ENCODE data around the gene EEF1B2. TPM values are rescaled to one million over a fixed set of nuclear protein-coding genes. Genes with fewer than 3 reads are reported as not detected.

Gene EEF1B2
- total RNA-seq, 6 experiments from 2014 or later: 146 to 228 (median 190) TPM

DNA sequence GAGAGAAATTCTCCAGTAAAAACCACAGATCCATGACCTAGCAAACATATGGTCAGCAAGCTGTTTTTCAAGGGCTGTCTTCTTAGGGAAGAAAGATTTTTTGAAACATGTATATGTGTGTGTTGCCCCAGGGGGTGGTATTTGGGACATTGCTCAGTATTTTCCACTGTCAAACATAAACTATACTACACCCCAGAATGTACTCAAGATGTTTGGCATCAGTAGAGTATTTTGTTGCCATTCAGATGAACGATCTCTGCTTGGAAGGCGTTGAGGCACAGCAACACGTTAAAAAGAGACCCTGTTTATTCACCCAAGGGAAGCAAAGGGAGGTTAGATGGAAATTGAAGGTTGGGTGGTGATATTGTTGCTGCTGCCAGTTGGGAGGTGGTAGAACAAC is 30.0 kb downstream of the EEF1B2 start:
- ATAC-seq (no peak), DNase-seq (no peak)
- Histone ChIP-seq H3K9me3 (no peaks in the 10 kb centered on the region), H3K36me3 (no peaks in the 10 kb centered on the region), H3K27ac (no peak overlapping the region), H3K4me1 (no peaks in the 10 kb centered on the region), H3K4me3 (no peak overlapping the region), H3K27me3 (no peaks in the 10 kb centered on the region)
- WGBS (ENCODE audit: insufficient coverage, low coverage, low lambda C conversion rate, missing lambda C conversion rate): 76% methylated on average over 3 of the region's 3 CpGs
- intact Hi-C loops (cut with DNase I): no loop called here
- no peak for TF ChIP-seq POLR2A (IDR thresholded peaks at IDR 0.05)
- TF ChIP-seq, protein P1, sequence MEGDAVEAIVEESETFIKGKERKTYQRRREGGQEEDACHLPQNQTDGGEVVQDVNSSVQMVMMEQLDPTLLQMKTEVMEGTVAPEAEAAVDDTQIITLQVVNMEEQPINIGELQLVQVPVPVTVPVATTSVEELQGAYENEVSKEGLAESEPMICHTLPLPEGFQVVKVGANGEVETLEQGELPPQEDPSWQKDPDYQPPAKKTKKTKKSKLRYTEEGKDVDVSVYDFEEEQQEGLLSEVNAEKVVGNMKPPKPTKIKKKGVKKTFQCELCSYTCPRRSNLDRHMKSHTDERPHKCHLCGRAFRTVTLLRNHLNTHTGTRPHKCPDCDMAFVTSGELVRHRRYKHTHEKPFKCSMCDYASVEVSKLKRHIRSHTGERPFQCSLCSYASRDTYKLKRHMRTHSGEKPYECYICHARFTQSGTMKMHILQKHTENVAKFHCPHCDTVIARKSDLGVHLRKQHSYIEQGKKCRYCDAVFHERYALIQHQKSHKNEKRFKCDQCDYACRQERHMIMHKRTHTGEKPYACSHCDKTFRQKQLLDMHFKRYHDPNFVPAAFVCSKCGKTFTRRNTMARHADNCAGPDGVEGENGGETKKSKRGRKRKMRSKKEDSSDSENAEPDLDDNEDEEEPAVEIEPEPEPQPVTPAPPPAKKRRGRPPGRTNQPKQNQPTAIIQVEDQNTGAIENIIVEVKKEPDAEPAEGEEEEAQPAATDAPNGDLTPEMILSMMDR (IDR thresholded peaks at IDR 0.05): no peak

DNA sequence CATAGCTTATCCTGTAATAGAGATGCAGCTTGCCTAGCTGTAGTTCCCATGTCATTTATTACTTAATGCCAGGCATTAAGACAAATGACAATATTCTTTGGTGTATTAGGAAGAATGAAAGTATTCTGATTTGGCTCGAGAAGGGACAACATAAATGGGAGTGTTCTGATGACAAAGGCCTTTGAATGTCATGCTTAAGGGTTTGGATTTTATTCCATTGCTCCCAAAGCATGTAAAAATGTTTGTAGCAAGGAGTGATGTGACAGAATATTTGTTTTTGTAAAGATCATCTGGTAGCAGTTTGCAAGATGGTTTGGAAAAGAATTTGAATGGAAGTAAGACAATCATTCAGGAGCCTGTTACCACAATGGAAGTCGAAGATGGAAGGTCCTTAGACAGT is 30.4 kb downstream of the EEF1B2 start:
- Histone ChIP-seq H3K36me3 (no peaks in the 10 kb centered on the region), H3K4me3 (no peak overlapping the region), H3K27me3 (no peaks in the 10 kb centered on the region), H3K4me1 (no peaks in the 10 kb centered on the region), H3K27ac (no peak overlapping the region), H3K9me3 (no peaks in the 10 kb centered on the region)
- WGBS (ENCODE audit: insufficient coverage, low coverage, low lambda C conversion rate, missing lambda C conversion rate): 40% methylated on average over 2 of the region's 2 CpGs
- no peak for TF ChIP-seq POLR2A (IDR thresholded peaks at IDR 0.05)
- TF ChIP-seq, protein P1 (IDR thresholded peaks at IDR 0.05): no peak
- no peak for DNase-seq
- intact Hi-C loops (cut with DNase I): no loop called here
- ATAC-seq: no peak

DNA sequence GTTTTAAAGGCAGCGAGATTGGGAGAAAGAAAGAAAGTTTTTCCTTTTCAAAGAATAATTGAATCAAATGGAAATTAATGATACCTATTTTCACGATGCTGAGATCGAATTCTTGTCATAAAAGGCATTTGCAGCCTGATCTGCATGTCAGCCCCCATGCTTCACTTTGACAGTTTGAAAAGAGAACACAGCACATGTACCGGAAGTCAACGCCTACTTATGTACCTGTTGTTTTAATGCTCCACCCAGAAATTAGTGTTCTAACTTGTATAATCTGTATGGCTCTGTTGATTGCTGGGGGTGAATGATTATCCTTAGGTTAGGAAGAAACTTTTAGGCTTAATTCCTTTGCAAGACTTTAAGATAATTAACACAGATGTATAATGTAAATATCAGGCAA is 31.0 kb downstream of the EEF1B2 start:
- Histone ChIP-seq H3K4me3 (no peak overlapping the region), H3K36me3 (no peaks in the 10 kb centered on the region), H3K4me1 (no peaks in the 10 kb centered on the region), H3K27ac (no peak overlapping the region), H3K9me3 (no peaks in the 10 kb centered on the region), H3K27me3 (no peaks in the 10 kb centered on the region)
- ATAC-seq (no peak), DNase-seq (no peak)
- no peak for TF ChIP-seq POLR2A (IDR thresholded peaks at IDR 0.05)
- TF ChIP-seq, protein P1 (IDR thresholded peaks at IDR 0.05): no peak
- WGBS (ENCODE audit: insufficient coverage, low coverage, low lambda C conversion rate, missing lambda C conversion rate): 66% methylated on average over 5 of the region's 5 CpGs
- intact Hi-C loops (cut with DNase I): no loop called here

DNA sequence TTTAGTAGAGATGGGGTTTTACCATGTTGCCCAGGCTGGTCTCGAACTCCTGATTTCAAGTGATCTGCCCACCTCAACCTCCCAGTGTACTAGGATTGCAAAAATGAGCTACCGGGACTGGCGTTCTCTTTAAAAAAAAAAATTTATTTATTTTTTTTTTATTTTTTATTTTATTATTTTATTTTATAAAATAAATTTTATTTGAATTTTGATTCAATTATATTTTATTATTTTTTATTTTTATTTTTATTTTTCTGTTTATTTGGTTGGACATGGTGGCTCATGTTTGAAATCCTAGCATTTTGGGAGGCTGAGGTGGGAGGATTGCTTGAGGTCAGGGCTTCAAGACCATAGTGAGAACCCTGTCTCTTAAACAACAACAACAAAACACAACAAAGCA is 32.5 kb downstream of the EEF1B2 start:
- no peaks in the 10 kb centered on the region for H3K9me3 ChIP-seq
- no peaks in the 10 kb centered on the region for H3K4me1 ChIP-seq
- H3K4me3 ChIP-seq: no peak overlapping the region
- H3K27me3 ChIP-seq: no peaks in the 10 kb centered on the region
- DNase-seq: no peak
- H3K27ac ChIP-seq: no peak overlapping the region
- H3K36me3 ChIP-seq: no peaks in the 10 kb centered on the region
- no peak for TF ChIP-seq POLR2A (IDR thresholded peaks at IDR 0.05)
- TF ChIP-seq, protein P1 (IDR thresholded peaks at IDR 0.05): no peak
- no peak for ATAC-seq
- WGBS (ENCODE audit: insufficient coverage, low coverage, low lambda C conversion rate, missing lambda C conversion rate): 97% methylated on average over 3 of the region's 3 CpGs
- intact Hi-C loops (cut with DNase I): no loop called here

Measured in right lobe of liver (tissue), 6 donors.